MV-4-11 (cell line): ENCODE measurements around the gene BACH2.

Source experiments
- DNase-seq: peaks from one replicate; lab custom pipeline; 2025; lab: John Stamatoyannopoulos, UW

Gene BACH2

DNA sequence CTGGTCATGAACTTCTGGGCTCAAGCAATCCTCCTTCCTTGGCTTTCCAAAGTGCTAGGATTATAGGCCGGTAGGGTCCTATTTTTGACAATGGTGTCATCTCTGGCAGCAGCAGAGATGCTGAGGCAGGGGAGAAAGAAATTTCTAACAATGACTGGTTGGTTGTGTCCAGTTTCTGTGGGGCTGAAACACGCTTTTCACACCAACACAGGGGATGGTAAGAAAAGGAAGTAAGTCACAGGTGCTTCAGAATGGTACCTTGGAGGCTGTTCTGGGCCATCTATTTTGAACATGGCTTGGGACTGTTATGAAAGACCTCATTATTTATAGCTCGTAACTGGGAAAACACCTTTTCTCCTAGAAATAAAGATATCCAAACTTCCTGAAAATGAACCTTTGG is 329.7 kb downstream of the BACH2 start:
- DNase-seq = no peak

DNA sequence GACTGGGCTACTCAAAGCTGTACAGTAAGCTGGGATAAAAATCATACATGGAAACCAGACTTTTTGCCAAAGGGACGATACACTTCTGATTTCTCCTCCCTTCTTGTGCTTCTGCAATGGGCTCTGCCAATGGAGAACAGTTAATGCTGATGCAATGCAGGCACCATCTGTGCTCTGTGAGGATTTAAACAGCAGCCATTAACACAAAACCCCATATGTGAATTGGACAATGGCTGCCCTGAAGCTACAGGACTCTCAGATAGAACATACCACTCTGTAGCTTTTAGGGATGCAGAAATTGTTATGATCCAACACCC is 330.5 kb downstream of the BACH2 start:
- DNase-seq = peak; percentile 56

DNA sequence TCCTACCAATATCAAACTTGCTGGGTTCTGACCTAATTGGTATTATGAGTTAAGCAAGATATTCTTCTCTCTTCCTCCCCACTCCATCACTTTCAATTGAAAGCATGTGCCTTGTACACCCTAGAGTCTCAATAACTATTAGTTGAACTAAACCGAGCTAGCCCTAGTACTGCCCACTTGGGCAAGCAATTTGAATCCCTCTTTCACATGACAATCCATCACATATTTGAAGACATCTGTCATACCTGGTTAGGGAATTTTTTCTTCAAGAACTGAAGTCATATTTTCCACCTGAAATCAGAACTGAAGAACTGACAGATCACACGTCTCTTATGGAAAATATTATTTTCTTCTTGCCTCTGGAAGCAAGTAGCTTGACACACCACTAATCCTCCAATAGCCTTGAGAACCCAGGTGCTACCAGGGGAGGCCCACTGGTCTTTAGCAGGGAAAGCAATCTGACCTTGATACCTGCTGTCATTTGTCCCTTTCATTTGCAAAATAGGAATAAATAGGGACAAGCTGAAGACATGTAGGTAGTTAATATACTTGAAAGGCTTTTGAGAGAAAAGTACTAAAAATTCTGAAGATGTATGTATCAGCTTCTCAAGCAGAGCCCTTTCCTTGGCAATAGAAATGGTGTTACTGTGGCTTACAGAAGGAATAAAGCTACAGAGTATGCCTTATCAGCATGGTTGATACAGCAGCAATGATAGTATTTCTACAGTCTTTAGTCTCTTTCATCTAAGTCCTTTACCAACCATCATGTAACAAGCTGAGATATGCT is 331.0 kb downstream of the BACH2 start:
- no peak for DNase-seq

DNA sequence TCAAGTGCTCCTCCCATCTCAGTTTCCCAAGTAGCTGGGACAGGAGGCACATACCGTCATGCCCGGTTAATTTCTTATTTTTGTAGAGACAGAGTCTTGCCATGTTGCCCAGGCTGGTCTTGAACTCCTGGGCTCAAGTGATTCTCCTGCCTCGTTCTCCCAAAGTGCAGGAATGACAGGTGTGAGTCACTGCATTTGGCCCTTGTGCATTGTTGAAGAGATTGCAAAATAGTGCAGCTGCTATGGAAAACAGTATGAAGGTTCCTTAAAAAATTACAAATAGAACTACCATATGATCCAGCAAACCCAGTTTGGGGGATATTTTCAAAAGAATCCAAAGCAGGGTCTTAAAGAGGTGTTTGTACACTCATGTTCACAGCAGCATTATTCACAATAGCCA is 333.3 kb downstream of the BACH2 start:
- peak; percentile 4 for DNase-seq

DNA sequence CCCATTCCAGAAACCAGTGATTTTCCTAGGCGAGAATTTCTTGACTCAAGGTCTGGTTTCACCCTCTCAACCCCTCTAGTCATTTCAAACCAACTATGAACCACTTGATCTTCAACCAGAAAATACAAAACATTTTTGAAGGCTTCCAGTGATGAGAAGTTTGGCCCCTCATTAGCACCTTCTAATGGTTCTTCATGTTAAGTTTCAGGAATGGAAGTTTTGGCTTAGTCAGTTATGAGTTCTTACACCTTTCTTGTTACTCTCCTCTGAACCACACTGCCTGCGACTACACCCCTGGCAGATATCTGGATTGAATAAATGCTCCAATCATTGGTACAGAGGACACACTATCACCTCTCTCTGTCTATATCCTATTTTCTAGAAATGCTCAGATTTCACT is 335.2 kb downstream of the BACH2 start:
- DNase-seq = no peak

DNA sequence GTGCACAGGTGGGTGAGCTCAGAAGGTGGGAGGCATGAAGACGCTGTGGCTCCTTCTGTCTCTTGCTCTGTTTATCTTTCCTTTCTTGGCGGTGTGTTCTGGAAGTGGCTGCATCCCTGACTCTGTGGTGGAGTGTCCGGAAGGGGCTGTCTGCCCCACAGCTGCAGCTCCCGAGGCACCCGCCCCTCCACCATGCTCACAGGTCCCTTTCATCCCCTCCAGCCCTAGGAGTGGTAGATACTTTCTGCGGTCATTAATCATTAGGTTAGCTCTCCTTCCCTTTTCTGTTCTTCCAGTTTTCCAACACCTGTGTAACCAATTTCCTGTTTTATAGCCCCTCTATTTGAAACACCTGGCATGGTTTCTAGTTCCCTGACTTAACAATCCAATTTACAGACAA is 336.8 kb downstream of the BACH2 start:
- no peak for DNase-seq

DNA sequence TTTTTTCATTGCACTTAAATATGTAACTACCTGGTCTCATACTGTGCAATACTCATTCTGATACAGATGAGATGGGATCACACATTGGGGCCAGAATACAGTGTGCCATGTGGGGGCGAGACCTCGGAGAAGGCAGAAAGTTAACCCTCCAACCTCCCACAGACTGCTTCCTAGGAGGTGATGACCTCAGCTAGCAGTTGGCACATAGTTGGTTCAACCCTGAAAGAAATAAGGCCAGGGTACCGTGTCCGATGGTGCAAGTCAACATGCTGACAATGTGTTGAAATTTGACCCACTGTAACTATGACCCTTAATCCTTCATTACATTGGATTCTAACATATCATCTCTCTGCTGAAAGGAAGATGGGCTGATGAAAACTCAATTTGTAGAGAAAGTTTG is 340.5 kb downstream of the BACH2 start:
- DNase-seq = no peak

DNA sequence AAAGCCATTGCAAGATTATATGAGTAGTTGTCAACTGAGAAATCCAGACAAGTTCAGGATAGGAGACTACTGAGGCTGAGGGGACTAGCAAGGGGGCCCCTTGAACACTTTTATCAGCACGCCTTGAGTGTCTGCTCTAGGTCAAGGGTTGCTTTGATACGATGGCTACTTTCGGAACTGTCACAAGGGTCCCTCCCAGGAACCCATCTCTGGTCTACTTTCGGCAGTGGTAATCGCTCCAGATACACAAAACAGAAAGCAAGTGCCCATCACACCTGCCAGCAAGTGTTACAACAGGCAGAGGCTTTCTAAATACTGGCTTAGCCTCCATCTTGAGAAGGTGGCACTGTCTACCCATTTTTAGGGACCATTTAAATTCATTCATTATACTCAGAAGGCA is 341.3 kb downstream of the BACH2 start:
- no peak for DNase-seq

DNA sequence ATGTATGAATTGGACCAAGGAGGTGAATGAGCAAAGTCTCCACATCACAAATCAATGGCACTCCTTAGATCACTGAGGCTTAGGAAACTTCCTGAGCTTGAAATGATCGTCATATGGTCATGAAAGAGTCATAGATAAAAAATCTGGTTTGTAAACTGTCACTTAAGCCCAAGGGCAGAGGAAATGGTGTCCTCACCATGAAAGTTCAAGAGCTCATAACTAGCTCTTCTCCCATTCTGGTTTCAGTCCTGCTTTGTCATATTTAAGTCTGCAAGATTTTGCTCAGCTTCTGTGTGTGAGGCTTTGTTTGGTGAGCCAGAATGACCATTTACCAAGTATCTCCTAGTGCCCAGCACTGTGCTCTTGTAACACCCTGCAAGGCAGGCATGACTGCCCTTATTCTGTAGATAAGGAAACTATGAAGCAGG is 341.9 kb downstream of the BACH2 start:
- peak; percentile 57 for DNase-seq

DNA sequence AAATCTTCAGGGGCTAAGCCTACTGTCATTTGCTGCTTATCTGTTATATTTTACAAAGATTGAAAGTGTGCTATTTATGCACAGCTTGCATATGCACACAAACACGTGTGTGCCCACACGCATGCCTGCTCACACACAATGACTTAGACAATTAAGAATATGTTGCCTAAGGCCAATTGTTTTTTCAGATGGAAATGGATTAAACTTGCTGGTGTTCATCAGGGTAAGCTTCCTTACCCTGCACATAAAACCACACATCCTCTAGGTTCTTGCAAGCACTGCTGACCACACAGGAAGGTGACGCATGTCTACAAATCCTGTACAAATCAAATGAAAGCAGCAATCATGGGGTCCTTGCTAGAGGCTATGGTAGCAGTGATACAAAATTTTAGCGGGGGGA is 344.0 kb downstream of the BACH2 start:
- peak; percentile 88 for DNase-seq

DNA sequence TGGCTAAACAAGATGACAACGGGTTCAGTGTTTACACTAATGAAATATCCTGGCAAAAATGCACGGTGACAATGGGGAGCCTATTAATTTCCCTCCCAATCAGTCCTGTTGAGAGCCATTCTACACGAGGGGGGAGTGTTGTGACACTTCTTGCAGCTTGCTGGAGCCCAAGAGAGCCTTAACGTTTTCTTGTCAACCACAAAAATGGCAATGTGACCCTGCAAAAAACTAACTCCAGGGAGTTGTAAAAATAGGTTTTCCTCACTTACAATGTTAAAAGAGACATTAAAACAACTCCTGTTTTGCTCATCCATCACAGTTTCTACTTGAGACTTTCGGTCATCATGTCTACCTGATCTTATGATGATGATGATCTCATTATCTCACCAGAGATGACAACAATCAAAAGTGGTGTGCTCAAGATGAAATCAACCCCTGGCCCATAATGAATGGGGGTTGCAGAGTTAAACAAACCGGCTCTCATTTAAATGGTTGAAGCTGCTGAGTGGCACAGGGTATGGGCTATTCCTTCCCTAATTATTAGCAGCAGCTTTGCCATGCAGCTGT is 344.5 kb downstream of the BACH2 start:
- peak; percentile 19 for DNase-seq

DNA sequence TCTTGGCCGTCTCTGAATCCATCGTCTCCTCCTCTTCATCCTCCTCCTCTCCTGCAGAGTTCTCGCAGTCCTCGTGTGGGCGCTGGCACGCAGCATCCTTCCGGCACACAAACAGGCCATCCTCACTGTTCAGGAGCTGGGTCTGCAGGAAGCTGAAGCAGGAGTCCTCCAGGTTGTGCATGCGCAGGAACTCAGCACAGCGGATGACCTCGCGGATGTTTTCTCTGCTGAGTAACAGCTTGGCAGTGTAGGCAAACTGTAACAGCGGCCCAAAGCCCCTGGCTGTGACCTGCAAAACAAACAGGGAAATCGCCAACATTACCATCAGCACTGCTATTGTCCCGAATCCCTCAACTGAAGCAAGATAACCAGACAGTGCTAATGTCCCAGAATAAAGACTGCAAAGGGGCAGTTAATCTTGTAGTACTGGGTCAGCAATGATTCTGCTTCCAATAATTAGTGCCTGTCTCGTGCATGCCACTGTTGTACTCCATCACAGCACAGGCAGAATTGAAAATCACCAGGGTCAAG is 345.0 kb downstream of the BACH2 start:
- no peak for DNase-seq

DNA sequence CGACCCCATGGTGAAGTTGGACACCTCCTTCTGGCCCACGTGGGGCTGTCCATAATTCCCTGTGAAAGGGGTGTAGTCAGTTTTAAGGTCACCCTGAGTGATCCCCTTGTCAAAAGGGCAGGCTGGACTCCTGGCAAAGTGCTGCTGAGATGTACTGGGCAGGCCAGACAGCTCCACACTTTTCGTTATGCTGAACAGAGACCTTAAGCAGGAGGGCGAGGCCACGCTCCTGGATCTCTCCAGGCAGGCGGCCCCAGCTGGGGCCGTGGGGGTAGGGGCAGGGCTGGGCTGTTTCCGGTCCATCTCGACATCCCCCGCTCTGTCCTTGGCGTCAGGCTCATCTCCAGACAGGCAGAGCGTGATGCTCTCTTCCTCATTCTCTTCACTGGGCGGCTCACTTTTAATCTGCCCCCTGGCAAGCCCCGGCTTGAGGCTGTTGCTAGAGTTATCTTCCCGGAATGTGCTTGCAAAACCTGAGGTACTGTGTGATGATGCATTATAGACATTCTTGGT is 345.7 kb downstream of the BACH2 start:
- peak; percentile 81 for DNase-seq

DNA sequence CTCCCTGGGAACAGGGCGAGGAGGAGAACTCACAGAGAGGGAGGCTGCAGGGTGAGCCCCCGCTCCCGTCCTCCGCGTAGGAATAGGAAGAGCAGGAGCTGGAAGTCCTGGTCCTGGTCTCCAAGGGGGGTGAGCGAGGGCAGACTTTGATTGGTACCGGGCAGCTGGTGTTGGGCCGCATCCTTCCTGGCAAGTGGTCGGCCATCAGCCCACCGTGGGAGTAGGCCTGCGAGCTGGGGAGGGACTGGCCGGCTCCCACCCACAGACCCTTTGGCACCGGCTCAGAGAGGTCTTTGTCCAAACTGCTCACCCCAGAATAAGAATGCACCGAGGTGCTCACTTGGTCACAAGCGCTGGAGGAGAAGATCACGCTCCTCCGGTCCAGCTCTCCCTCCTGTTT is 346.2 kb downstream of the BACH2 start:
- no peak for DNase-seq

DNA sequence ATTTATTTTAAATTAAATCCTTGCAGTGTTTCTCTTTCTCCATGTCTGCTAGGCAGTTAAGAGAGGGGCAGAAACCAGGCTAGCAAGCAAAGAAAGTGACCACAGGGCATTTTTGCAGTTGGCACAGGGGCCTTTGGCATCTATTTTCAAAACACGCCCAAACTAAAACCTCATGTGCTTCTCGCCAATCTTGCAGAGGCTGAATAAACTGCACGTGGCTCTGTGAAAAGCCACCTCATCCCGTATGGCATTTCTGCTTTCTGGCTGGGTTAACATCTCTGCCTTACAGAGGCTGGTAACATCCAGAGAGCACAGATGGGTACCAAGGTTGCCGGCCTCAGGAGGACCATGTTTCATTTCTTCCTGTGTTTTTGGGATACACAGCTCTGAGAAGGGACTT is 347.8 kb downstream of the BACH2 start:
- no peak for DNase-seq

DNA sequence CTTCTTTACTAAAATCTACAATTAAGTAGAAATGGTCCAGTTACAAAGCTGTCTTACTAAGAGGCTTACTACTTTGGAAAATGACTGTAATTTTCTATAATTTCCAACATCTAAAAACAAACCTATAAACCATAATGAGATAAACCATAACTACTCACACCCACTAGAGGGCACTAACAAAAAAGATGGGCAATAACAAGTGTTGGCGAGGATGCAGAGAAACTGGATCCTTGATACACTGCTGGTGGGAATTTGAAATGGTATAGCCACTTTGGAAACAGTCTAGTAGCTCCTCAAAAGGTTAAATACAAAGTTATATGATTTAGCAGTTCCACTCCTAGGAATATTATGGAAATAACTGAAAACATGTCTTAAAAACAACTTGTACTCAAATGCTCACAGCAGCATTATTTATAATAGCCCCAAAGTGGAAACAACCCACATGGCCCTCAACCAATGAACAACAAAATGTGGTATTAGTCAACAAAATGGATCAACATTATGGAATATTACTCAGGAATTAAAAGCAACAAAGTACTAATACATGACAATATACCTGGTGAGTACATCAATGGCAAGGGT is 351.7 kb downstream of the BACH2 start:
- peak; percentile 21 for DNase-seq

DNA sequence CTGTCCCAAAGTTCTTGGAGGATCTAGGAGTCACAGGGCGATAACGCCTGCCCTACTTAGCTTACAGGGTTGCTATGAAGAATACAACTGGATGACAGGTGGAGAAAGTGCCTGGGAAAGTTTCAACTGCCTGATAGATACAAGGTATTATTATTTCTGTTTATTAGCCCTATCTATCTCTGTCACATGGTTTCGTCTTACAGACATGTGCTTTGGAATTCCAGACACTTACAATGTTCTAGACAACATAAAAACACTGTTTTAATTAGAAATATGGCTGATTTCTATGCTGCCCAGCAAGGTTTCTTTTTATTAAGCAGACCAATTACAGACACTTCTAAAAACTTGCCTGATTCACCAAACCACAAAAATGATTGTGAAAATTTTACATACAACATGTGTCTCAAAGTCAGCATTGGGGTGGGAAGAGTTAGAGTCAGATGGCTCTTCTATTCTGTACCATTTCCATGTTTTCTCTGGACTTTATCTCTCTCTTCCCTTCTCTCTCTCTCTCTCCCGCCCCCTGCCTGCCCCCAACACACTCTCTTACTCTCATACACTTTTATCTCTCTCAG is 352.4 kb downstream of the BACH2 start:
- DNase-seq = no peak

DNA sequence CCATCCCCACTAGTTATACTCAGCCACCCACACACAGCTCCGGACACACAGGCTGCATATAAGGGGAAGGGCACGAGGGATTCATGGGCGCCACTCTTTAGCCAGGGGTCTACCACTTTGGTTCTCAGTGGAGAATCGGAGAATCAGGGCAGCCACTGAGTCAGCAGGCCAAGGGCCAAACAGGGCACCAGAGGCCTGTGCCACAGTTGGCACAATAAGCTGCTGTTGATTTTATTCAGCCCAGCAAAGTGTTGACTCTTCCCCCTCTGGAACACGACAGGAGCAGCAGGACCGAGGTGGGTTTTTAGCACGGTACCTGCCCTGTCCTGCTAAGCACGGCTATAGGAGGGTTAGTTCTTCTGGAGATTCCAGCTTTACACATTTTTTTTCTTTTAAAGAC is 354.0 kb downstream of the BACH2 start:
- no peak for DNase-seq

DNA sequence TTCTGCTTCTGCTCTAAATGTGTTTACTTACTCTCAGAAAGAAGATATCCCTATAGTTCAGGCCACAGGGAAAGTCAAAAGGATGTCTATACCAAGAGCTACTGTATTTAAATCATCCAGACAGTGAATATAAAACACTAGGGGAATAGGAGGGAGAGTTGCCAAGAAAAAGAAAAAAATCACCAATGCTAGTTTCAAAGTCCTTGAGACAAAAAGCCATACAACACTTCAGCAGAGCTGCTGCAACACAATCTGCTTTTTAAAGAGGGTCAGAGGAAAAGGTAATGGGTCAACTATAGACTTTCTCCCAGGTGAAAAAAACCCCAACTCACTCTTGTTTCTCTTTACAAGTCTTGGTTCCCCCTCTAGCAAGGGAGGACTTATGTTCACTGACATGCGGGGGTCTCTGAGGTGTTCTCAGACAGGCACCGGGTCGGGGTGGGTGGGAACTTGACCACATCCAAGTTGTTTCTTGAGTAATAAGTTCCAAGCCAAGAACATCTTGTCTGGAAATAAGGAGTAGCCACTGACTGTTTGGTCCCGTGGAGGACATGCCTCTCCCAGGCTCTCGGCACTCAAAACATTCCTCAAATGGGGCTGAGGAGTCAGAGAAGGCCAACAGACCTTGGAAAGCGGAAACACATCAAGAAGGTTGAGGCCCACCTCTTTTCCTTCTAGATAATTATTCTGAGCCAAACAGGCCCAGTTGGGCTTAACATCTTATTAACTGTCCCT is 354.7 kb downstream of the BACH2 start:
- no peak for DNase-seq

DNA sequence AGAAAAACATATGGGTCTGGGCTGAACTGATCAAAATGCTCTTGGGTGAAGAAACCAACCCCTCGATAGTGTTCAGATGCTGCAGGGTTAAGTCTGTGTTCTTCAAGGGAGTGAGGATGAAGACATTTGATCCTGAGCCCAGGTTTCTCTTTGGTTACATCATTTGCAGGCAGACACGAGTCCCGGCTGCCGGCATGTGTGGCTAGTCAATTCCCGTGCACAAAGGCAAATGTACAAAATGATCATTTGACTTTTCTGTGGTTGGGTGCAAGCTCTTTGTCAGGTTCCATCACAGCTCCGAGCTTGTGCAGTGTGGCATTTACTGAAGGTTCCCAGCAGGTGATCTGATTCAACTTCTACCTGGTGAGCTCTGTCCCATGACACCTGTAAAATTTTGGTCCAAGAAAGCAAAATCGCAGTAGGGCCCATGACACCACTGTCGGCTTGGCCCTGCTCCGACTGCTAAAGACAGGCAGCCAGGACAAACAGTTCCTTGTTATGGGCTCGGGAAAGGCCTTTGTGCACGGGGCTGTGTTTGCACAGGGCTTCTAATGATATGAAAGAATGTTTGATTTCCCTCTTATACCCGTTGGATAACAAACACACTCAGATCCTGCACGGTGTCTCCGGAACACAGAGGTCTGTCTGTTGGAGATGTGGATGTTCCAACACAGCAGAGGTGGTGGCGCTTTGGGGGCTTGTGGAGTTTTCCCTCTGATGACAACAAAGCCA is 355.4 kb downstream of the BACH2 start:
- no peak for DNase-seq

DNA sequence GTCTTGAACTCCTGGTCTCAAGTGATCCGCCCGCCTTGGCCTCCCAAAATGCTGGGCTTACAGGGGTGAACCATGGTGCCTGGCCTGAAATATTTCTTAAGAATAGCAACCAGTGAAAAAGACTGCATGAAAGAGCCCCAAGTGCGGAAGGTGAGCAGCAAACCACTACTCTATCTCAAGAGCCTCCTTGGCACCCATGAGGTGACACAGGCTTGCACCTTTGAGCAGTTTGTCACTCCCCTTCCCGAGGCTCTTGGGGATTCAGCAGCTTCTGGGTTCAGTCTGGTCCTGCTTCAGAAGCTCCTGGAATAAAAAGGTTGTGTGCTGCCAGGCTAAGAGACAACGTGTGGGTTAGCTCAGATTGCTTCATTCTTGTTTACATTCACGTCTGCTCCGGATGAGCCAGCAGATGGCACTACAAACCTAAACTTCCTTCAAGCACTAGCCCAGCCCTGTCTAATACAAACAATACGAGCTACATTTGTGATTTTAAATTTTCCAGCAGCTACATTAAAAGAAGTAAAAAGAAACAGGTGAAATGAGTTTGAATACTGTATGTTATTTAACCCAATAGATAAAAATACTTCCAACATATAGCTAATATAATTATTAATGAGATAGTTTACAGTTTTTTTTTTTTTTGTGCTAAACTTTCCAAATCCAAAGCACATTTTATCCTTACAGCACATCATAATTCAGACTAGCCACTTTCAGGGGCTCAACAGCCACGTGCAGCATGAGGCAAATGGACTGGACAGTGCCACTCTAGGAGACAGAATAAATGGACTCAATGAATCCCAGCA is 356.2 kb downstream of the BACH2 start:
- peak; percentile 65 for DNase-seq
